Adrenal gland (tissue), 5 donors: ENCODE measurements around the gene MS4A10.

Experiments used
- CTCF ChIP-seq, 6 experiments: fragments of 450-650 bp in 4 of 6; fragments of 200-600 bp in 2 of 6; sonication (generic) in 1 of 6; IDR thresholded peaks; 1 replicate in 5 of 6; 2 replicates in 1 of 6; pipeline versions ENCODE4 v1.5.1 to v1.8.0; 2016 to 2021; ENCODE audit warnings: antibody characterized with exemption in 6 of 6, mild to moderate bottlenecking in 2 of 6, moderate library complexity in 1 of 6
- POLR2A ChIP-seq, 2 donors: fragments of 450-650 bp; IDR thresholded peaks; one replicate each; pipeline ENCODE4 v1.6.1; 2017; ENCODE audit warnings: antibody characterized with exemption in 2 of 2, mild to moderate bottlenecking in 2 of 2, moderate library complexity in 1 of 2
- donor health status: DM: no; HTN: no; CAD: no.

DNA sequence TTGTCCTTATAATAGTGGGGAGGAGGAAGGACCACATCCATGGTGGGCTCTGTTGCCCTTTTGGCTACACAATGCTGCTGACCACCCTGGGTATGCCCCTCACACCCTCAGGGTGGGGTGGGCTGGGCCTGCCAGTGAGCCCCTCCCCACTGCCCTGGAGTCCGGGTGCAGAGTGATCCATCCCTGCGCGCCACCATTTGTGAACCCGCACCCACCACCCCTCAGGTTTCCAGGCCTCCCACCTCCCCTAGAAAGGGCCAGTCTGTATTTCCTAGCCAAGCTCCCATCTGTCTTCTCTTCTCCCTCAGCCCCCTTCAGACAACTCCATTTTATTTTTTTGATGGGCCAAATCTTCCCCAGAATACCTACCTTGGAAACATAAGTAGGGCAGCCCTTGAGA is 25.0 kb downstream of the MS4A10 start:
- no peak for TF ChIP-seq CTCF (IDR thresholded peaks at IDR 0.05)
- TF ChIP-seq POLR2A (IDR thresholded peaks at IDR 0.05), result no peak
